Measurements from ENCODE around the gene CAMK2D. TPM values are rescaled to one million over a fixed set of nuclear protein-coding genes. Genes with fewer than 3 reads are reported as not detected.

Gene CAMK2D
- total and polyA plus RNA-seq, 8 donors, result 4.0 to 23.1 (median 9.8) TPM

DNA sequence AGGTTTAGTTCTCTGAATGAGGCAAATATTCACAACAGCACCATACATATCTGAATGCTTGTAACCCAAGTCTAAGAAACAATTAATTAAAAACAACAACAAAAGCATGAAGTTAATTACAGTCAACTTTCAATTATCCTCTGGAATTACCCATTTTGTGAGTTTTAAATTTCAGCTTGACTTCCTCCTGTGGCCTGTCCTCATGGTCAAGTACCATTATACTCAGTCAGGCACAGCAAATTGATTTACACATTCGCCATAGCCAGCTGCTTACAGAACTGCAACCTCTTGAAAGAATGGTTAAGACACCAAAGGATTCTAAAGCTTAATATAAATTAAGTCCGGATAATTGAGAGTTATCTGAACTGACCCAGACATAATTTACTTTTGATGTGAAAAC is 306.5 kb downstream of the CAMK2D start:
- 89 to 92% methylated on average over 2 of the region's 2 CpGs for WGBS, 2 donors
- no peak for FAIRE-seq

DNA sequence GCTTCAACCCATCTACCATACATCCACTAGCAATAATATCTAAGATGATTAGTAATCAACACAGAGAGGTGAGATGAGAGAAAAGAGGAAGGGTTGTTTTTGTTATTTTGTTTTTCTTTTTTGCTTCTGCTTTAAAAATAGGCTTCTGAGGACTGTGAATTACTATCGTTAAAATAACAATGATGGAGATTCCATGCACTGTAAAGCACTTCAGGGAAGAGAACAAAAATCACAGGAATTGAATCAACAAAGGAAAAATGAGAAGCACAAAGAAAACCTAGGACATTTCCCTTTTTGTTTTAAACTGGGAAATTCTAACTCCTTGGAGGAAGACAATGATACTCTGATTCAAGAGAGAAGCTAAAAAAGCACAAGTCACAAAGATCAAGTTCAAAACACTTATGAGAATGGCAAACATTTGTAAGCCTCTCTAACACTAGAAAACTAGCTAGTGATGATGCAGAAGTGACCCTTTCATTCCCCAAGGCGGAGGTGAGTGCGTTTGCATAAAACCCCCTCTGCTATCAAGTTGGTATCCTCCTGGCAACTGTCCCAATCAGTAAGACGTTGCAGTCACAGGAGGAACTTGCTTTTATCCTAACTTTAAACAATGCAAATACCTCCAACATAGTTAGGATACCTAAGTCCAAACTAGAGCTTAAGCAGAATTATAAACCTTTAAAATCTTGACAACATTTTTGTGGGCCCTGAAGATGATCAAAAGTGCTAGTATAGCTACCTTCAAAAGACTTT is 308.5 kb downstream of the CAMK2D start:
- no peaks in the 10 kb centered on the region for H3K27me3 ChIP-seq
- DNase-seq (no peak), FAIRE-seq (no peak), ATAC-seq (no peak)
- intact Hi-C loops (cut with DNase I), result no loop called here
- no peaks in the 10 kb centered on the region for H3K4me1 ChIP-seq
- H3K9me3 ChIP-seq, result no peaks in the 10 kb centered on the region
- TF ChIP-seq CTCF (IDR thresholded peaks at IDR 0.05), result no peak
- H3K27ac ChIP-seq, result no peak overlapping the region
- 52 to 56% methylated on average over 4 of the region's 4 CpGs for WGBS, 2 donors
- H3K36me3 ChIP-seq, result no peaks in the 10 kb centered on the region
- H3K4me3 ChIP-seq, result no peak overlapping the region

More for the DNA sequence above, 306.5 kb downstream of the CAMK2D start:
- no peaks in the 10 kb centered on the region for H3K9me3 ChIP-seq
- H3K4me3 ChIP-seq, result no peak overlapping the region
- H3K27me3 ChIP-seq, result no peaks in the 10 kb centered on the region
- intact Hi-C loops (cut with DNase I), result no loop called here
- no peak for TF ChIP-seq CTCF (IDR thresholded peaks at IDR 0.05)
- H3K27ac ChIP-seq, result no peak overlapping the region
- H3K4me1 ChIP-seq, result no peaks in the 10 kb centered on the region
- peaks cover 0 to 3% (median 0%) of the 10 kb centered on the region in 3 donors for H3K36me3 ChIP-seq
- DNase-seq (no peak), ATAC-seq (no peak)

DNA sequence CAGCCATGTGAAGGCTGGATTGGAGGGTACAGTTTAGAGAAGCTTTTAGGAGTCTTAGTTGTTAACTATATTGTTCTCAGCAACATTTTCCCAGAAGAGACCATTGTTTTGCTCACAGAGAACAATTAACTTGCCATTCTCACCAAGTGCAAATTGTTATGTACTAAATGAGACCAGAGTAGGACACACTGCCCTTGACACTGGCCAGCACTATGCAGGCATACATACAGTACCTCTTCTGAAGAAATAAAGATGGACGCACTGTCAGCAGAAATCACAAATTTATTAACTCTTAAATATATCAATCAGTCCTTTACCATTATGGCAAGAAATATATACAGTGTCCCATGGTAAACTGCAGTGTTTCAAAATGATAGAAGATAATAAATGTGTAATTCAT is 309.4 kb downstream of the CAMK2D start:
- no peak for TF ChIP-seq CTCF (IDR thresholded peaks at IDR 0.05)
- no peaks in the 10 kb centered on the region for H3K27me3 ChIP-seq
- no peak overlapping the region for H3K4me3 ChIP-seq
- ATAC-seq (no peak), FAIRE-seq (no peak), DNase-seq (no peak)
- H3K36me3 ChIP-seq, result no peaks in the 10 kb centered on the region
- no peaks in the 10 kb centered on the region for H3K9me3 ChIP-seq
- no peak overlapping the region for H3K27ac ChIP-seq
- no peaks in the 10 kb centered on the region for H3K4me1 ChIP-seq
- intact Hi-C loops (cut with DNase I), result no loop called here
- 81 to 94% methylated on average over 1 of the region's 1 CpG for WGBS, 2 donors

DNA sequence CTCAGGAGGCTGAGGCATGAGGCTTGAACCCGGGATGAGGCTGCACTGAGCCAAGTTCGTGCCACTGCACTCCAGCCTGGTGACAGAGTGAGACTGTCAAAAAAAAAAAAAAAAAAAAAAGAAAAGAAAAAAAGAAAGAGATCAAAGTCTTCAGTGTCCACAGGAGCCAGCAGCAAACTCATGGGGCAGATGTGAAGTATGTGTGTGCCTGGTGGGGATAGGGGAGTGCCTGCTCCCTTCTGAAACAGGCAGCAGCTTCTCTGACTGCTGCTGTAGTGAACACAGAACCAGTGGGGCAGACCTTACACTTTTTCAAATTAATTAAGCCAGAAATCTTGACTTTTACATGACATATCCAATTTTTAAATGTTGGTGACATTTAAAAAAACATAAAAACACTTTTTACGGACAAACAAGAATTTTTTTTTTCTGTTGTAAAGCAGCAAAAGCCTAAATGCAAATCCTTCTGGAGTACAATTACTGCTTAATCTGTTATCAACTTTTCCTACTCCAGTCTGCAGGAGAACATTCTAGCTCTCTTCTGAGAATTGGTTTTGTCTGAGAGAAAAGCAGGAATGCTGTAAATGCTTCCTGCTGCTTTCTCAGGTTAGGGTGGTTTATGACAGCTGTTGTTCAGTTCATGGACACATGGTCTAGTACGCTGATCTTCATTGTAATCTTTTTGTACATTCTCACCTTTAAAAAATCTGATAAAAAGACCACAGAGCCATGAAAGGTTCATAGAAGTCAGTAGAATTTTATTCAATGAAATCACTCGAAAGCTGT is 311.1 kb downstream of the CAMK2D start:
- no peak for ATAC-seq
- intact Hi-C loops (cut with DNase I), result no loop called here
- H3K27ac ChIP-seq, result no peak overlapping the region

More for the DNA sequence above, 311.1 kb downstream of the CAMK2D start:
- Histone ChIP-seq H3K9me3 (no peaks in the 10 kb centered on the region), H3K36me3 (no peaks in the 10 kb centered on the region), H3K27me3 (no peaks in the 10 kb centered on the region), H3K4me1 (no peaks in the 10 kb centered on the region), H3K4me3 (no peak overlapping the region)
- FAIRE-seq (no peak), DNase-seq (no peak)
- TF ChIP-seq CTCF (IDR thresholded peaks at IDR 0.05), result no peak
- WGBS, 2 donors, result 95 to 100% methylated on average over 5 of the region's 5 CpGs
